ENCODE results near the gene NOVA2.

DNA sequence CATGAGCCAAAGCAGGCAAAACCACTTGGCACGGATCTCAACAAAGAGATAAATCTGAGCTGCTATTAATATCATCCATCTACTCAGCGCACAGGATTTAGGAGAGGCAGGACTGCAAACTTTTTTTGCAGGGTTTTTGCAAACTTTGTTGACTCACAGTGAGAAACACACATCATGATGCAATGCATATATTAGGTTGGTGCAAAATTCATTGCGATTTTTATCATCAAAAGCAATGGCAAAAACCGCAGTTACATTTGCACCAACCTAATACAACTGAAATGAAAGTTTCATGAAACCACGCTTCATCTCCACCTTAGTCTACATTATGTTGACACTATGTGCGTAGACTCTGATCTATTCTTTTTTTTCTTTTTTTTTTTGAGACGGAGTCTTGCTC, 4.5 kb upstream of the NOVA2 start:
- TF ChIP-seq, protein P1, sequence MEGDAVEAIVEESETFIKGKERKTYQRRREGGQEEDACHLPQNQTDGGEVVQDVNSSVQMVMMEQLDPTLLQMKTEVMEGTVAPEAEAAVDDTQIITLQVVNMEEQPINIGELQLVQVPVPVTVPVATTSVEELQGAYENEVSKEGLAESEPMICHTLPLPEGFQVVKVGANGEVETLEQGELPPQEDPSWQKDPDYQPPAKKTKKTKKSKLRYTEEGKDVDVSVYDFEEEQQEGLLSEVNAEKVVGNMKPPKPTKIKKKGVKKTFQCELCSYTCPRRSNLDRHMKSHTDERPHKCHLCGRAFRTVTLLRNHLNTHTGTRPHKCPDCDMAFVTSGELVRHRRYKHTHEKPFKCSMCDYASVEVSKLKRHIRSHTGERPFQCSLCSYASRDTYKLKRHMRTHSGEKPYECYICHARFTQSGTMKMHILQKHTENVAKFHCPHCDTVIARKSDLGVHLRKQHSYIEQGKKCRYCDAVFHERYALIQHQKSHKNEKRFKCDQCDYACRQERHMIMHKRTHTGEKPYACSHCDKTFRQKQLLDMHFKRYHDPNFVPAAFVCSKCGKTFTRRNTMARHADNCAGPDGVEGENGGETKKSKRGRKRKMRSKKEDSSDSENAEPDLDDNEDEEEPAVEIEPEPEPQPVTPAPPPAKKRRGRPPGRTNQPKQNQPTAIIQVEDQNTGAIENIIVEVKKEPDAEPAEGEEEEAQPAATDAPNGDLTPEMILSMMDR (IDR thresholded peaks at IDR 0.05), result no peak
- TF ChIP-seq EZH2 (IDR thresholded peaks at IDR 0.05; ENCODE audit: borderline replicate concordance, insufficient read depth, low read depth, low read length, poor library complexity, severe bottlenecking), result no peak

Measured in B cell (primary cell).